GM23338 (cell line): ENCODE results near the gene CYP26B1. TPM values are rescaled to one million over a fixed set of nuclear protein-coding genes. Genes with fewer than 3 reads are reported as not detected.

Experiments used
- ATAC-seq: fragments of 200-7000 bp; cut with Tn5 transposase; 3 replicates; pipeline ENCODE4 v1.9.1; 2020
- DNase-seq: peaks from one replicate; pipeline ENCODE4 v3.0.0-alpha.2; 2015; ENCODE audit warnings: low spot score
- H2AFZ ChIP-seq: fragments of 200-600 bp; sonication (generic); 2 replicates; pipeline ENCODE4 v1.8.0; 2016; ENCODE audit warnings: antibody characterized with exemption, mild to moderate bottlenecking, moderate library complexity
- H3F3A ChIP-seq: fragments of 200-600 bp; sonication (generic); replicated peaks from 2 replicates; pipeline ENCODE4 v1.8.0; 2017; ENCODE audit warnings: antibody characterized with exemption, mixed run types, low read depth
- H3K27ac ChIP-seq: fragments of 200-600 bp; sonication (generic); 2 replicates; pipeline ENCODE4 v1.6.1; 2016; ENCODE audit warnings: low read depth
- H3K27me3 ChIP-seq: fragments of 200-600 bp; sonication (generic); 2 replicates; pipeline ENCODE4 v1.8.0; 2016; ENCODE audit warnings: mild to moderate bottlenecking, mixed run types, moderate library complexity; ENCODE audit not compliant: insufficient read depth
- H3K36me3 ChIP-seq: fragments of 200-600 bp; sonication (generic); 2 replicates; pipeline ENCODE4 v1.8.0; 2016; ENCODE audit warnings: mild to moderate bottlenecking; ENCODE audit not compliant: insufficient read depth
- H3K4me1 ChIP-seq: fragments of 200-600 bp; sonication (generic); 2 replicates; pipeline ENCODE4 v1.8.0; 2016; ENCODE audit warnings: mild to moderate bottlenecking, moderate library complexity; ENCODE audit not compliant: insufficient read depth
- H3K4me2 ChIP-seq: fragments of 200-600 bp; sonication (generic); 2 replicates; pipeline ENCODE4 v1.7.1; 2017; ENCODE audit warnings: mixed run types
- H3K4me3 ChIP-seq: fragments of 200-600 bp; sonication (generic); 2 replicates; pipeline ENCODE4 v1.6.1; 2016; ENCODE audit warnings: mixed run types
- H3K79me2 ChIP-seq: fragments of 200-600 bp; sonication (generic); replicated peaks from 2 replicates; pipeline ENCODE4 v1.8.0; 2017; ENCODE audit warnings: mild to moderate bottlenecking; ENCODE audit not compliant: insufficient read depth
- H3K9me2 ChIP-seq: fragments of 200-600 bp; sonication (generic); 2 replicates; pipeline ENCODE4 v1.8.0; 2017; ENCODE audit not compliant: insufficient read depth
- H4K20me1 ChIP-seq: fragments of 200-600 bp; sonication (generic); replicated peaks from 2 replicates; pipeline ENCODE4 v1.8.0; 2017; ENCODE audit warnings: mild to moderate bottlenecking; ENCODE audit not compliant: insufficient read depth
- H3K27ac Mint-ChIP-seq: 2 replicates; pipeline ENCODE4 v1.8.0; 2020; ENCODE audit warnings: inconsistent platforms, mild to moderate bottlenecking, moderate library complexity, mixed read lengths
- H3K27me3 Mint-ChIP-seq: 3 replicates; pipeline ENCODE4 v1.8.0; 2022; ENCODE audit warnings: low read depth, mild to moderate bottlenecking, moderate library complexity, mixed read lengths, inconsistent platforms; ENCODE audit not compliant: insufficient read depth, poor library complexity
- H3K36me3 Mint-ChIP-seq: 3 replicates; pipeline ENCODE4 v1.8.0; 2021; ENCODE audit warnings: low read depth, mild to moderate bottlenecking, inconsistent platforms, moderate library complexity, mixed read lengths
- H3K4me1 Mint-ChIP-seq: 3 replicates; pipeline ENCODE4 v1.8.0; 2020; ENCODE audit warnings: mild to moderate bottlenecking, inconsistent platforms, mixed read lengths
- H3K4me3 Mint-ChIP-seq: 3 replicates; pipeline ENCODE4 v1.8.0; 2021; ENCODE audit warnings: moderate library complexity, mild to moderate bottlenecking, inconsistent platforms, mixed read lengths
- H3K9me3 Mint-ChIP-seq: 3 replicates; pipeline ENCODE4 v1.8.0; 2020; ENCODE audit warnings: moderate library complexity, mild to moderate bottlenecking, inconsistent platforms, mixed read lengths
- CREB1 ChIP-seq: fragments of 250-450 bp; sonication (Bioruptor Pico); IDR thresholded peaks from 2 replicates; pipeline ENCODE4 v1.5.0; 2020; ENCODE audit warnings: low read depth, mild to moderate bottlenecking, moderate library complexity
- EZH2 ChIP-seq: fragments of 200-600 bp; sonication (generic); IDR thresholded peaks from one replicate; pipeline ENCODE4 v1.8.0; 2017; ENCODE audit warnings: antibody characterized with exemption, mild to moderate bottlenecking, low read depth; ENCODE audit not compliant: unreplicated experiment
- EZH2phosphoT487 ChIP-seq: fragments of 200-600 bp; sonication (generic); IDR thresholded peaks from one replicate; pipeline ENCODE4 v1.8.1; 2018; ENCODE audit warnings: antibody characterized with exemption; ENCODE audit not compliant: unreplicated experiment
- JUNB ChIP-seq: IDR thresholded peaks from one replicate; pipeline ENCODE4 v1.6.1; 2016; ENCODE audit warnings: antibody characterized with exemption; ENCODE audit not compliant: unreplicated experiment
- NANOG ChIP-seq: IDR thresholded peaks from 2 replicates; pipeline ENCODE4 v1.6.1; 2016; ENCODE audit warnings: antibody characterized with exemption, borderline replicate concordance
- STAT1 ChIP-seq: IDR thresholded peaks from one replicate; pipeline ENCODE4 v1.6.1; 2016; ENCODE audit warnings: antibody characterized with exemption; ENCODE audit not compliant: unreplicated experiment
- ZNF114 ChIP-seq: fragments of 250-450 bp; sonication (Bioruptor Pico); IDR thresholded peaks from 2 replicates; pipeline ENCODE4 v1.5.0; 2020; ENCODE audit warnings: mild to moderate bottlenecking, moderate library complexity
- polyA plus RNA-seq: library from polyadenylated mRNA; unstranded; fragments of >200 nt; fragmentation: Nextera tagmentation; extraction: Ambion mirVana; gene quantifications from 2 replicates; pipeline ENCODE4 v1.2.1, GENCODE V29; 2016
- total RNA-seq: library from RNA; depleted of rRNA; stranded (reverse); fragments of >200 nt; shearing (Covaris generic); gene quantifications from 2 replicates; pipeline ENCODE4 v1.2.3, GENCODE V29; 2014
- TF ChIP-seq, protein P1 (sequence below): IDR thresholded peaks from one replicate; pipeline ENCODE4 v1.6.1; 2018; ENCODE audit warnings: antibody characterized with exemption; ENCODE audit not compliant: unreplicated experiment
- TF ChIP-seq, protein P2 (sequence below), 2 experiments: fragments of 200-600 bp in 1 of 2; sonication (generic) in 1 of 2; conservative IDR thresholded peaks; 2 replicates each; pipeline versions ENCODE4 v1.5.1 to v1.6.1; 2016 to 2017; ENCODE audit warnings: antibody characterized with exemption in 2 of 2, low read depth in 2 of 2, mild to moderate bottlenecking in 2 of 2, moderate library complexity in 1 of 2

CYP26B1 gene
- total and polyA plus RNA-seq, 2 experiments from 2014 or later, result 0.05 to 0.31 TPM

DNA sequence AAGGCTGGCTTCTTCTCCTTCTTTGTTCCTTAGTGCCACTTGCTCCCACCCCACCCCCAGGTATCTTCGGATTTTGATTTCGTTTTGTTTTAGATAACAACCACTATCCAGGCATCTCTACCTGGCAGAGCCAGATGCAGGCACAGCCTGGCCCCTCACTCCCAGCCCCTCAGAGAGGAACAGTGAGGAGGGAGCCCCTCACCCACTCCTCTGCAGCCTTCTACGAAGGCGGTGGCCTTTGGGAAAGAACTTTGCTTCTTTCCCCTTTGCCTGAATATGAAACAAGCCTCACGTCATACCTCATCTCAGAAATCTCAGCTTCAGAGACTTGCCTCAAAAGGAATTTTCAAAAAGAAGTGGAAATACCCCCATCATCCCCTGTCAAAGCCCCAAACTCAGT, 6.3 kb upstream of the CYP26B1 start (continued):
- TF ChIP-seq, protein P1, sequence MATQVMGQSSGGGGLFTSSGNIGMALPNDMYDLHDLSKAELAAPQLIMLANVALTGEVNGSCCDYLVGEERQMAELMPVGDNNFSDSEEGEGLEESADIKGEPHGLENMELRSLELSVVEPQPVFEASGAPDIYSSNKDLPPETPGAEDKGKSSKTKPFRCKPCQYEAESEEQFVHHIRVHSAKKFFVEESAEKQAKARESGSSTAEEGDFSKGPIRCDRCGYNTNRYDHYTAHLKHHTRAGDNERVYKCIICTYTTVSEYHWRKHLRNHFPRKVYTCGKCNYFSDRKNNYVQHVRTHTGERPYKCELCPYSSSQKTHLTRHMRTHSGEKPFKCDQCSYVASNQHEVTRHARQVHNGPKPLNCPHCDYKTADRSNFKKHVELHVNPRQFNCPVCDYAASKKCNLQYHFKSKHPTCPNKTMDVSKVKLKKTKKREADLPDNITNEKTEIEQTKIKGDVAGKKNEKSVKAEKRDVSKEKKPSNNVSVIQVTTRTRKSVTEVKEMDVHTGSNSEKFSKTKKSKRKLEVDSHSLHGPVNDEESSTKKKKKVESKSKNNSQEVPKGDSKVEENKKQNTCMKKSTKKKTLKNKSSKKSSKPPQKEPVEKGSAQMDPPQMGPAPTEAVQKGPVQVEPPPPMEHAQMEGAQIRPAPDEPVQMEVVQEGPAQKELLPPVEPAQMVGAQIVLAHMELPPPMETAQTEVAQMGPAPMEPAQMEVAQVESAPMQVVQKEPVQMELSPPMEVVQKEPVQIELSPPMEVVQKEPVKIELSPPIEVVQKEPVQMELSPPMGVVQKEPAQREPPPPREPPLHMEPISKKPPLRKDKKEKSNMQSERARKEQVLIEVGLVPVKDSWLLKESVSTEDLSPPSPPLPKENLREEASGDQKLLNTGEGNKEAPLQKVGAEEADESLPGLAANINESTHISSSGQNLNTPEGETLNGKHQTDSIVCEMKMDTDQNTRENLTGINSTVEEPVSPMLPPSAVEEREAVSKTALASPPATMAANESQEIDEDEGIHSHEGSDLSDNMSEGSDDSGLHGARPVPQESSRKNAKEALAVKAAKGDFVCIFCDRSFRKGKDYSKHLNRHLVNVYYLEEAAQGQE, result no peak
- TF ChIP-seq CREB1 (CRISPR knock-in tag) (no peak), NANOG (no peak), EZH2 (no peak), JUNB (no peak), STAT1 (no peak), ZNF114 (no peak)
- TF ChIP-seq, protein P2, sequence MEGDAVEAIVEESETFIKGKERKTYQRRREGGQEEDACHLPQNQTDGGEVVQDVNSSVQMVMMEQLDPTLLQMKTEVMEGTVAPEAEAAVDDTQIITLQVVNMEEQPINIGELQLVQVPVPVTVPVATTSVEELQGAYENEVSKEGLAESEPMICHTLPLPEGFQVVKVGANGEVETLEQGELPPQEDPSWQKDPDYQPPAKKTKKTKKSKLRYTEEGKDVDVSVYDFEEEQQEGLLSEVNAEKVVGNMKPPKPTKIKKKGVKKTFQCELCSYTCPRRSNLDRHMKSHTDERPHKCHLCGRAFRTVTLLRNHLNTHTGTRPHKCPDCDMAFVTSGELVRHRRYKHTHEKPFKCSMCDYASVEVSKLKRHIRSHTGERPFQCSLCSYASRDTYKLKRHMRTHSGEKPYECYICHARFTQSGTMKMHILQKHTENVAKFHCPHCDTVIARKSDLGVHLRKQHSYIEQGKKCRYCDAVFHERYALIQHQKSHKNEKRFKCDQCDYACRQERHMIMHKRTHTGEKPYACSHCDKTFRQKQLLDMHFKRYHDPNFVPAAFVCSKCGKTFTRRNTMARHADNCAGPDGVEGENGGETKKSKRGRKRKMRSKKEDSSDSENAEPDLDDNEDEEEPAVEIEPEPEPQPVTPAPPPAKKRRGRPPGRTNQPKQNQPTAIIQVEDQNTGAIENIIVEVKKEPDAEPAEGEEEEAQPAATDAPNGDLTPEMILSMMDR (conservative IDR thresholded peaks at IDR 0.05; ENCODE audit: low read depth in 2 of 2), result no peak

DNA sequence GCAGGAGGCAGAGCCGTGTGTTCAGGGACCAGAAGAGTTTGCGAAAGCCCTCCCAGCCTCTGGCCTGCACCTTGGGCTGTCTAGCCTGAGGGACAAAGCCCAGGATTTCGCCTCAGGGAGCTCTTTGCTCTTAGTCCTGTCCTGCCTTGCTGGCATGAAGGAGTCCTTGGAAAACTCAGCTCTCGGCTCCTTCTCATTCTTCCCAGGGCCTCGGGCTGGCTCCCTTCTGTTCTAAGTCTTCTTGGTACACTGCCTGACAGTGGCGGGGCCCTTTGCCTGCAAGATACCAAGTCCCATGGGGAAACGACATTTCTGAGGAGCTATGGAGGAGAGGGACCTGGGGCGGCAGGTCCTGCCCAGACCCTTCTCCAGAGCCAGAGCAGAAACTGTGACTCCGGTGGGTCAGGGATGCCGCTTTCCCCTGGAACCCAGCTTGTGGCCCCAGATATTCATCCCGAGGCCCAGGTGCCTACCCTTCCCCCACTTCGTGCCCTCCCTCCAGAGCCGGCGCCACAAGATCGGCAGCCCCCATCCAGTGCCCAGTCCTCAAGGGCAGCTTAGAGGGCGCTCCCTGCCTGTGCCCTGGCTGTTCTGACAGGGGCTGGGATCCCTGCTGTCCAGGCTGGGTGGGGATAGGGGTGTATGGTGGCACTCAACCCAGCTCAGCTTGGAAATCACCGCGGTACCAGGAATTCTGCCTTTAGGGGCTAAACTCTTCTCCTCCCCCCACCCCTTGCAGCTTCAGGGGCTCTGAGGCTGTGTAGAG, 5.5 kb upstream of the CYP26B1 start:
- Histone ChIP-seq H3F3A (no peaks in the 10 kb centered on the region), H3K4me1 (peaks cover 3% of the 10 kb centered on the region; the same call in 1 of the 2 replicates), H3K36me3 (no peaks in the 10 kb centered on the region), H3K4me3 (no peak overlapping the region), H3K79me2 (no peaks in the 10 kb centered on the region), H3K9me2 (no peaks in the 10 kb centered on the region), H4K20me1 (no peaks in the 10 kb centered on the region), H3K4me2 (no peak overlapping the region), H3K27me3 (peaks cover 46% of the 10 kb centered on the region), H3K27ac (no peak overlapping the region), H2AFZ (no peak overlapping the region; the same call in 1 of the 2 replicates)
- Mint-ChIP-seq H3K27ac (no peak overlapping the region), H3K9me3 (no peaks in the 10 kb centered on the region), H3K4me3 (no peak overlapping the region; the same call in 2 of the 3 replicates), H3K4me1 (peaks cover 15% of the 10 kb centered on the region), H3K36me3 (no peaks in the 10 kb centered on the region), H3K27me3 (peaks cover 47% of the 10 kb centered on the region)
- TF ChIP-seq, protein P2 (conservative IDR thresholded peaks at IDR 0.05; ENCODE audit: low read depth in 2 of 2), result 0 out of 4 replicates have a peak, but pooled peaks of 1 of the 2 experiments have one; percentile 10
- TF ChIP-seq, protein P1, result no peak
- TF ChIP-seq NANOG, result no peak
- TF ChIP-seq EZH2phosphoT487, result no peak
- ATAC-seq (no peak), DNase-seq (no peak)
